Calu3 (cell line): ENCODE results near the gene AGPAT4. TPM values are rescaled to one million over a fixed set of nuclear protein-coding genes. Genes with fewer than 3 reads are reported as not detected.

Experiments
- BruUV-seq: library from RNA; stranded (reverse); fragments of 400-500 nt; replicated peaks from 2 replicates; lab custom pipeline; 2021; lab: Mats Ljungman, UMichigan
- CTCF ChIA-PET: fragments of 300-600 bp; sonication (Branson Sonifier 250); formaldehyde crosslinking; loops from one replicate; lab custom pipeline; 2022; ENCODE audit warnings: antibody characterized with exemption; lab: Charles Lee
- DNase-seq: peaks from one replicate; pipeline ENCODE4 v3.0.0; 2022
- H3K27ac Mint-ChIP-seq: one replicate; pipeline ENCODE4 v1.8.0; 2022; ENCODE audit warnings: mixed read lengths; ENCODE audit not compliant: unreplicated experiment
- H3K27me3 Mint-ChIP-seq: one replicate; pipeline ENCODE4 v1.8.0; 2022; ENCODE audit warnings: mixed read lengths; ENCODE audit not compliant: unreplicated experiment
- H3K36me3 Mint-ChIP-seq: one replicate; pipeline ENCODE4 v1.8.0; 2022; ENCODE audit warnings: mild to moderate bottlenecking, moderate library complexity, mixed read lengths; ENCODE audit not compliant: insufficient read depth, unreplicated experiment
- H3K4me1 Mint-ChIP-seq: one replicate; pipeline ENCODE4 v1.8.0; 2022; ENCODE audit warnings: mild to moderate bottlenecking, low read depth, mixed read lengths; ENCODE audit not compliant: unreplicated experiment
- H3K4me3 Mint-ChIP-seq: one replicate; pipeline ENCODE4 v1.8.0; 2022; ENCODE audit warnings: mild to moderate bottlenecking, low read depth, moderate library complexity, mixed read lengths; ENCODE audit not compliant: unreplicated experiment
- H3K9me3 Mint-ChIP-seq: one replicate; pipeline ENCODE4 v1.8.0; 2022; ENCODE audit warnings: low read depth, mixed read lengths; ENCODE audit not compliant: unreplicated experiment
- intact Hi-C: fragments of 100-400 bp; cut with micrococcal nuclease; formaldehyde crosslinking; loops from one replicate; pipeline ENCODE4 v1.10.0; 2022; ENCODE audit not compliant: unreplicated experiment
- total RNA-seq: library from RNA; stranded (reverse); gene quantifications from 2 replicates; pipeline ENCODE4 v1.2.3, GENCODE V29; 2022
- TF ChIP-seq, protein P1 (sequence below): fragments of 200-600 bp; IDR thresholded peaks from one replicate; pipeline ENCODE4 v1.8.0; 2022; ENCODE audit warnings: antibody characterized with exemption; ENCODE audit not compliant: unreplicated experiment

AGPAT4 gene
- total RNA-seq, 1 experiment from 2014 or later, result 11.3 TPM

DNA sequence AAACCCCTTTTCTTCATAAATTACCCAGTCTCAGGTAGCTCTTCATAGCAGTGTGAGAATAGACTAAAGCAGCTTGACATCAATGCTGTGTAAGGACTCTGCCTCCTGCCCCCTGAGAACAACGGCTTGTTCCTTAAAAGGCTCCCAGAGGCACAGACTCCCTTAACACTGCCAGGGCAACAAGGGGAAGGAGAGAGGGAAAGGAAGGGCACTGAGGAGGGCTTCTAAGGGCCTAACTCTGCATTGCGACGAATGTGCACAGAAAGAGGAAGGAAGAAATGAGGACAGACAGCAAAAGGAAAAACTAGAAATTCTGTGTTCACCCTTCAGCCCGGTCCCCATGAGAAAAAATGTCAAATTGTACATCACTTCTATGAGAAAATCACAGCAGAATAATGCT lies 74.0 kb downstream of the AGPAT4 start:
- intact Hi-C loops, result no loop called here
- no TSS peak for BruUV-seq
- no peaks in the 10 kb centered on the region for H3K4me1 Mint-ChIP-seq
- H3K36me3 Mint-ChIP-seq, result peaks cover 4% of the 10 kb centered on the region
- no peaks in the 10 kb centered on the region for H3K9me3 Mint-ChIP-seq
- DNase-seq, result no peak
- H3K4me3 Mint-ChIP-seq, result no peak overlapping the region
- no peak overlapping the region for H3K27ac Mint-ChIP-seq
- H3K27me3 Mint-ChIP-seq, result no peaks in the 10 kb centered on the region
- CTCF ChIA-PET, result no interaction called here
- TF ChIP-seq, protein P1, sequence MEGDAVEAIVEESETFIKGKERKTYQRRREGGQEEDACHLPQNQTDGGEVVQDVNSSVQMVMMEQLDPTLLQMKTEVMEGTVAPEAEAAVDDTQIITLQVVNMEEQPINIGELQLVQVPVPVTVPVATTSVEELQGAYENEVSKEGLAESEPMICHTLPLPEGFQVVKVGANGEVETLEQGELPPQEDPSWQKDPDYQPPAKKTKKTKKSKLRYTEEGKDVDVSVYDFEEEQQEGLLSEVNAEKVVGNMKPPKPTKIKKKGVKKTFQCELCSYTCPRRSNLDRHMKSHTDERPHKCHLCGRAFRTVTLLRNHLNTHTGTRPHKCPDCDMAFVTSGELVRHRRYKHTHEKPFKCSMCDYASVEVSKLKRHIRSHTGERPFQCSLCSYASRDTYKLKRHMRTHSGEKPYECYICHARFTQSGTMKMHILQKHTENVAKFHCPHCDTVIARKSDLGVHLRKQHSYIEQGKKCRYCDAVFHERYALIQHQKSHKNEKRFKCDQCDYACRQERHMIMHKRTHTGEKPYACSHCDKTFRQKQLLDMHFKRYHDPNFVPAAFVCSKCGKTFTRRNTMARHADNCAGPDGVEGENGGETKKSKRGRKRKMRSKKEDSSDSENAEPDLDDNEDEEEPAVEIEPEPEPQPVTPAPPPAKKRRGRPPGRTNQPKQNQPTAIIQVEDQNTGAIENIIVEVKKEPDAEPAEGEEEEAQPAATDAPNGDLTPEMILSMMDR, result no peak

DNA sequence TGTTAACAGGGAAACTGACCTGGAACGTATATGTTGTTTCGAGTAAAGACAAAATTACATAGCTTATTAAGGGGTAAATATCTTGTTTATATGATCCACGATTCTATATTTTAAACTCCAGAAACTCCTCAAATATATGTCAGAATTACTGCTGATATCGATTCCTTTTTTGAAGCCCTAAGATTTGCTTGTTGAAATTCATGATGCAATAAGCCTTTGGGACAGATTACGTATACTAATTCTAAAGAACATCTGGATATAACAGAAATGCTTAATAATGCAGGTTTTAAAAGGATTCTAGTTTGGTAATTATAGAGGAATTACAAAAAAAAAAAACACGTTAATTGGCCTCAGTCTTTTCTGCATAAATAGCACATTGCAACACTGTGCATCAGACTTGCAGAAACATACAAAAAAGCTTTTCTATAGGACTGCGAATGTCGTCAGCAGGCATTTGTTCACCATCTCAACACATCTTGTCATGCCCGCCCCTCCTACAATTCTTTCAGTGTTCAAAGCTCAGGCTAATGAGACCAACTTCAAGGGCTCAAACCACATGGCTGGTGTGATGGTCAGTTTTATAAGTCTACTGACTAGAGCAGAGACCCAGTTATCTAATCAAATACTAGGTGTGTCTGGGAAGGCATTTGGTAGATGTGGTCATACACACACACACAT lies 74.9 kb downstream of the AGPAT4 start:
- no peak for DNase-seq
- Mint-ChIP-seq H3K27me3 (no peaks in the 10 kb centered on the region), H3K27ac (no peak overlapping the region), H3K9me3 (peaks cover 3% of the 10 kb centered on the region), H3K4me3 (no peak overlapping the region), H3K4me1 (no peaks in the 10 kb centered on the region), H3K36me3 (peaks cover 4% of the 10 kb centered on the region)
- TF ChIP-seq, protein P1, result no peak
- BruUV-seq, result no TSS peak
- CTCF ChIA-PET, result no interaction called here
- intact Hi-C loops, result no loop called here

DNA sequence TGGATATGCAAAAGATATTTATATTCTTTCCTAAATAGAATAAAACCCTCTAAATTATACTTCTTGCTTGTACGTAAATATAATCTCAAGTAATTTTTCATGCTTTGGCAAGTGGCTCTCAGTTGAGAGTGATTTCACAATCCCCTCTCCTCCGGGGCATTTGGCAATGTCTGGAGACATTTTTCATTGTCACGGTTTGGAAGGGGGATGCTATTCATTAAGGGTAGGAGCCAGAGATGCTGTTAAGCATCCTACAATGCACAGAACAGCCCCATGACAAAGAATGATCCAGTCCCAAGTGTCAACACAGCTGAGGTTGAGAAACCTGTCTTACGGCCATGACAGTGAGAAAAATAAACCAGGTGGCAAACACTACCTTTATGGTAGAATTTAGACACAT lies 75.7 kb downstream of the AGPAT4 start:
- Mint-ChIP-seq H3K4me3 (no peak overlapping the region), H3K4me1 (no peaks in the 10 kb centered on the region), H3K27ac (no peak overlapping the region), H3K36me3 (peaks cover 4% of the 10 kb centered on the region), H3K9me3 (peaks cover 3% of the 10 kb centered on the region), H3K27me3 (no peaks in the 10 kb centered on the region)
- no TSS peak for BruUV-seq
- intact Hi-C loops, result no loop called here
- TF ChIP-seq, protein P1, result no peak
- no peak for DNase-seq
- CTCF ChIA-PET, result no interaction called here

DNA sequence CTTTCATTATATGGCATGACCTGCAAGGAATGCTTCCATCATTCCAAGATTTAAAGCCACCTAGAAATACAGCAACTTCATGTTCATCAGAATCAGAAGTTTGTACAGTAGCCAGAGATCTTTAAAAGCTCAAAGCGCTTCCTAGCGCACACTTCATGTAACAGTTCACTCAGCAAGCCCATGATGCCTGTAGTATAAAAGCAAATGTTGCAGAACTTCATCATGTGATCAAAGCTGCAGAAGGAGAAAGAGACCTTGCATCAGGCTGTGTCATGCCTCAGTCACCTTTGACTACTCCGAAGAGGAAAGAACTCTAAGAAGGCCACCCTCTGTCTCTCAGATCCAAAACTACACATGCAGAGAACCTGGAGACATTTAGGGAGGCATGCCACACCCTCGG lies 78.5 kb downstream of the AGPAT4 start:
- H3K36me3 Mint-ChIP-seq, result peaks cover 4% of the 10 kb centered on the region
- H3K4me1 Mint-ChIP-seq, result no peaks in the 10 kb centered on the region
- intact Hi-C loops, result no loop called here
- H3K27me3 Mint-ChIP-seq, result no peaks in the 10 kb centered on the region
- CTCF ChIA-PET, result no interaction called here
- peaks cover 11% of the 10 kb centered on the region for H3K9me3 Mint-ChIP-seq
- no peak overlapping the region for H3K4me3 Mint-ChIP-seq
- DNase-seq, result no peak
- H3K27ac Mint-ChIP-seq, result no peak overlapping the region
- BruUV-seq, result no TSS peak
- TF ChIP-seq, protein P1, result no peak
